ENCODE data around the gene MAPKAP1. TPM values are rescaled to one million over a fixed set of nuclear protein-coding genes. Genes with fewer than 3 reads are reported as not detected.
"Not testable (repeated sequence)": the region's sequence is repeated elsewhere in the genome, so short reads cannot be mapped to it uniquely, and the experiment has no call there.

Gene MAPKAP1
- total RNA-seq, 1 donor from 2014 or later: 49.6 TPM

- intact Hi-C loops (cut with DNase I): no loop called here
Observed at GRCh38 chr9:125700791-125701190, 6.2 kb downstream of the MAPKAP1 start.

GRCh38 chr9:125699870-125700269 is 7.1 kb downstream of the MAPKAP1 start:
- Histone ChIP-seq H3K27me3 (no peaks in the 10 kb centered on the region), H3K36me3 (no peaks in the 10 kb centered on the region), H3K4me1 (no peaks in the 10 kb centered on the region), H3K27ac (no peak overlapping the region), H3K4me3 (no peak overlapping the region), H3K9me3 (no peaks in the 10 kb centered on the region)
- intact Hi-C loops (cut with DNase I): no loop called here
- no peak for DNase-seq (ENCODE audit: low spot score in 2 of 2)
- TF ChIP-seq CTCF (IDR thresholded peaks at IDR 0.05): no peak

More at GRCh38 chr9:125700791-125701190, 6.2 kb downstream of the MAPKAP1 start:
- no peaks in the 10 kb centered on the region for H3K36me3 ChIP-seq
- H3K27ac ChIP-seq: no peak overlapping the region
- no peaks in the 10 kb centered on the region for H3K9me3 ChIP-seq
- no peak for DNase-seq (ENCODE audit: low spot score in 2 of 2)
- H3K4me3 ChIP-seq: no peak overlapping the region
- H3K4me1 ChIP-seq: peaks cover 0 to 2% of the 10 kb centered on the region in 2 donors
- no peaks in the 10 kb centered on the region for H3K27me3 ChIP-seq
- no peak for TF ChIP-seq CTCF (IDR thresholded peaks at IDR 0.05)

GRCh38 chr9:125696106-125696647 is 10.8 kb downstream of the MAPKAP1 start:
- no peak for DNase-seq (ENCODE audit: low spot score in 2 of 2)
- Histone ChIP-seq H3K9me3 (no peaks in the 10 kb centered on the region), H3K27ac (no peak overlapping the region), H3K27me3 (no peaks in the 10 kb centered on the region), H3K4me3 (no peak overlapping the region), H3K4me1 (no peaks in the 10 kb centered on the region), H3K36me3 (no peaks in the 10 kb centered on the region)
- intact Hi-C loops (cut with DNase I): no loop called here
- TF ChIP-seq CTCF (IDR thresholded peaks at IDR 0.05): no peak

- intact Hi-C loops (cut with DNase I); H3K9me3 ChIP-seq; DNase-seq (ENCODE audit: low spot score in 2 of 2); H3K36me3 ChIP-seq; H3K4me1 ChIP-seq; H3K27me3 ChIP-seq; H3K4me3 ChIP-seq; H3K27ac ChIP-seq: not testable (repeated sequence)
Observed at GRCh38 chr9:125695548-125695947, 11.5 kb downstream of the MAPKAP1 start.

- no peak overlapping the region for H3K4me3 ChIP-seq
- no peak for TF ChIP-seq CTCF (IDR thresholded peaks at IDR 0.05)
- no peaks in the 10 kb centered on the region for H3K9me3 ChIP-seq
- no peaks in the 10 kb centered on the region for H3K36me3 ChIP-seq
- no peak overlapping the region for H3K27ac ChIP-seq
- no peak for DNase-seq (ENCODE audit: low spot score in 2 of 2)
- H3K4me1 ChIP-seq: no peaks in the 10 kb centered on the region
- intact Hi-C loops (cut with DNase I): no loop called here
- no peaks in the 10 kb centered on the region for H3K27me3 ChIP-seq
Observed at GRCh38 chr9:125694478-125694877, 12.5 kb downstream of the MAPKAP1 start.

GRCh38 chr9:125693492-125693891 is 13.5 kb downstream of the MAPKAP1 start:
- H3K36me3 ChIP-seq; DNase-seq (ENCODE audit: low spot score in 2 of 2); H3K27ac ChIP-seq; H3K4me1 ChIP-seq; H3K4me3 ChIP-seq; H3K27me3 ChIP-seq; intact Hi-C loops (cut with DNase I); H3K9me3 ChIP-seq: not testable (repeated sequence)

GRCh38 chr9:125691869-125692268 is 15.1 kb downstream of the MAPKAP1 start:
- DNase-seq (ENCODE audit: low spot score in 2 of 2): no peak
- no peaks in the 10 kb centered on the region for H3K27me3 ChIP-seq
- H3K36me3 ChIP-seq: no peaks in the 10 kb centered on the region
- no peak overlapping the region for H3K27ac ChIP-seq
- intact Hi-C loops (cut with DNase I): no loop called here
- H3K4me1 ChIP-seq: no peaks in the 10 kb centered on the region
- no peak overlapping the region for H3K4me3 ChIP-seq
- TF ChIP-seq CTCF (IDR thresholded peaks at IDR 0.05): no peak
- H3K9me3 ChIP-seq: no peaks in the 10 kb centered on the region

Data from ascending aorta (tissue), 2 donors.